ENCODE measurements around the gene GPD2. TPM values are rescaled to one million over a fixed set of nuclear protein-coding genes. Genes with fewer than 3 reads are reported as not detected.

The GPD2 gene
- total and polyA plus RNA-seq, 10 of the 15 experiments (the other 5 are each of a cell fraction or from before 2014, with no cell fraction given) = 10.0 to 73.5 (median 43.4) TPM

DNA sequence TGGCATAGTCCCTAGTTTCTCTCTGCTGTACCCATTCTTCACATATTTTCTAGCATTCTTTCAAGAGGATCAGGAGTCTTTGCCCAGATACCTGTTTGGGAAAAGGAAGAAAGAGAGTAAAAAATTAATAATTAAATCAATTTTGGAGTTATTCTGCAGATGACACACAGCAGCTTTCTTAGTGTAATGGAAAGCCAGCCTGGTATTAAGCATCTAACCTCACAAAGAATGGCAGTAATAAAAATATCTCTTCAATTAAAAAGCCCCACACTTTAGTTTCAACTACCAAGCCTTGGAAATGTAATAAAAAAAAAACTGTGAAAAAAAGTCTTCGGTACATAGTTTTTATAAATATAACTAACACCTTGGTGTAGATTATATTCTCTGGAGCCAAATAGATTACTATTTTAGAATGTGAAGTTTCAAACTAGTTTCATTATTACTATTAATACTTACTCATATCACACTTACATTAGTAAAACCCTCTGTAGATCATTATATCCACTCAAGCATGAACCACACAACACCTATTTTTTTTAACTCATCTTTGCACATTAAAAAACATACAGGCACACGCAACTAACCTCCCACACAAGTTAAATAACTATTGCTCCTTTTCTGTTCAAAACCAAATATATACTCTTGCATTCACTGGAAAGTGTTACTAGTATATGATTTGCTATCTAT lies 90.9 kb downstream of the GPD2 start (continued):
- TF ChIP-seq, protein P1, sequence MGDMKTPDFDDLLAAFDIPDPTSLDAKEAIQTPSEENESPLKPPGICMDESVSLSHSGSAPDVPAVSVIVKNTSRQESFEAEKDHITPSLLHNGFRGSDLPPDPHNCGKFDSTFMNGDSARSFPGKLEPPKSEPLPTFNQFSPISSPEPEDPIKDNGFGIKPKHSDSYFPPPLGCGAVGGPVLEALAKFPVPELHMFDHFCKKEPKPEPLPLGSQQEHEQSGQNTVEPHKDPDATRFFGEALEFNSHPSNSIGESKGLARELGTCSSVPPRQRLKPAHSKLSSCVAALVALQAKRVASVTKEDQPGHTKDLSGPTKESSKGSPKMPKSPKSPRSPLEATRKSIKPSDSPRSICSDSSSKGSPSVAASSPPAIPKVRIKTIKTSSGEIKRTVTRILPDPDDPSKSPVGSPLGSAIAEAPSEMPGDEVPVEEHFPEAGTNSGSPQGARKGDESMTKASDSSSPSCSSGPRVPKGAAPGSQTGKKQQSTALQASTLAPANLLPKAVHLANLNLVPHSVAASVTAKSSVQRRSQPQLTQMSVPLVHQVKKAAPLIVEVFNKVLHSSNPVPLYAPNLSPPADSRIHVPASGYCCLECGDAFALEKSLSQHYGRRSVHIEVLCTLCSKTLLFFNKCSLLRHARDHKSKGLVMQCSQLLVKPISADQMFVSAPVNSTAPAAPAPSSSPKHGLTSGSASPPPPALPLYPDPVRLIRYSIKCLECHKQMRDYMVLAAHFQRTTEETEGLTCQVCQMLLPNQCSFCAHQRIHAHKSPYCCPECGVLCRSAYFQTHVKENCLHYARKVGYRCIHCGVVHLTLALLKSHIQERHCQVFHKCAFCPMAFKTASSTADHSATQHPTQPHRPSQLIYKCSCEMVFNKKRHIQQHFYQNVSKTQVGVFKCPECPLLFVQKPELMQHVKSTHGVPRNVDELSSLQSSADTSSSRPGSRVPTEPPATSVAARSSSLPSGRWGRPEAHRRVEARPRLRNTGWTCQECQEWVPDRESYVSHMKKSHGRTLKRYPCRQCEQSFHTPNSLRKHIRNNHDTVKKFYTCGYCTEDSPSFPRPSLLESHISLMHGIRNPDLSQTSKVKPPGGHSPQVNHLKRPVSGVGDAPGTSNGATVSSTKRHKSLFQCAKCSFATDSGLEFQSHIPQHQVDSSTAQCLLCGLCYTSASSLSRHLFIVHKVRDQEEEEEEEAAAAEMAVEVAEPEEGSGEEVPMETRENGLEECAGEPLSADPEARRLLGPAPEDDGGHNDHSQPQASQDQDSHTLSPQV (IDR thresholded peaks at IDR 0.05) = peak; percentile 90
- TF ChIP-seq, protein P2, sequence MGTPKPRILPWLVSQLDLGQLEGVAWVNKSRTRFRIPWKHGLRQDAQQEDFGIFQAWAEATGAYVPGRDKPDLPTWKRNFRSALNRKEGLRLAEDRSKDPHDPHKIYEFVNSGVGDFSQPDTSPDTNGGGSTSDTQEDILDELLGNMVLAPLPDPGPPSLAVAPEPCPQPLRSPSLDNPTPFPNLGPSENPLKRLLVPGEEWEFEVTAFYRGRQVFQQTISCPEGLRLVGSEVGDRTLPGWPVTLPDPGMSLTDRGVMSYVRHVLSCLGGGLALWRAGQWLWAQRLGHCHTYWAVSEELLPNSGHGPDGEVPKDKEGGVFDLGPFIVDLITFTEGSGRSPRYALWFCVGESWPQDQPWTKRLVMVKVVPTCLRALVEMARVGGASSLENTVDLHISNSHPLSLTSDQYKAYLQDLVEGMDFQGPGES (IDR thresholded peaks at IDR 0.05) = no peak
- TF ChIP-seq ZBED1 (IDR thresholded peaks at IDR 0.05; ENCODE audit: borderline replicate concordance) = peak; percentile 86
- TF ChIP-seq ETV6 (conservative IDR thresholded peaks at IDR 0.05 in 1 of 2, IDR thresholded peaks at IDR 0.05 in 1 of 2; ENCODE audit: borderline replicate concordance in 1 of 2, low read depth in 1 of 2) = no peak
- TF ChIP-seq, protein P3, sequence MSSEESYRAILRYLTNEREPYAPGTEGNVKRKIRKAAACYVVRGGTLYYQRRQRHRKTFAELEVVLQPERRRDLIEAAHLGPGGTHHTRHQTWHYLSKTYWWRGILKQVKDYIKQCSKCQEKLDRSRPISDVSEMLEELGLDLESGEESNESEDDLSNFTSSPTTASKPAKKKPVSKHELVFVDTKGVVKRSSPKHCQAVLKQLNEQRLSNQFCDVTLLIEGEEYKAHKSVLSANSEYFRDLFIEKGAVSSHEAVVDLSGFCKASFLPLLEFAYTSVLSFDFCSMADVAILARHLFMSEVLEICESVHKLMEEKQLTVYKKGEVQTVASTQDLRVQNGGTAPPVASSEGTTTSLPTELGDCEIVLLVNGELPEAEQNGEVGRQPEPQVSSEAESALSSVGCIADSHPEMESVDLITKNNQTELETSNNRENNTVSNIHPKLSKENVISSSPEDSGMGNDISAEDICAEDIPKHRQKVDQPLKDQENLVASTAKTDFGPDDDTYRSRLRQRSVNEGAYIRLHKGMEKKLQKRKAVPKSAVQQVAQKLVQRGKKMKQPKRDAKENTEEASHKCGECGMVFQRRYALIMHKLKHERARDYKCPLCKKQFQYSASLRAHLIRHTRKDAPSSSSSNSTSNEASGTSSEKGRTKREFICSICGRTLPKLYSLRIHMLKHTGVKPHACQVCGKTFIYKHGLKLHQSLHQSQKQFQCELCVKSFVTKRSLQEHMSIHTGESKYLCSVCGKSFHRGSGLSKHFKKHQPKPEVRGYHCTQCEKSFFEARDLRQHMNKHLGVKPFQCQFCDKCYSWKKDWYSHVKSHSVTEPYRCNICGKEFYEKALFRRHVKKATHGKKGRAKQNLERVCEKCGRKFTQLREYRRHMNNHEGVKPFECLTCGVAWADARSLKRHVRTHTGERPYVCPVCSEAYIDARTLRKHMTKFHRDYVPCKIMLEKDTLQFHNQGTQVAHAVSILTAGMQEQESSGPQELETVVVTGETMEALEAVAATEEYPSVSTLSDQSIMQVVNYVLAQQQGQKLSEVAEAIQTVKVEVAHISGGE (CRISPR knock-in tag; IDR thresholded peaks at IDR 0.05) = no peak
- 0 out of 2 replicates have a peak, but pooled peaks have one; percentile 47 for TF ChIP-seq GATAD2B (conservative IDR thresholded peaks at IDR 0.05; ENCODE audit: low read depth)
- peak; percentile 87 for TF ChIP-seq IKZF1 (conservative IDR thresholded peaks at IDR 0.05)
- TF ChIP-seq DPF2 (IDR thresholded peaks at IDR 0.05) = peak; percentile 98
- TF ChIP-seq, protein P4, sequence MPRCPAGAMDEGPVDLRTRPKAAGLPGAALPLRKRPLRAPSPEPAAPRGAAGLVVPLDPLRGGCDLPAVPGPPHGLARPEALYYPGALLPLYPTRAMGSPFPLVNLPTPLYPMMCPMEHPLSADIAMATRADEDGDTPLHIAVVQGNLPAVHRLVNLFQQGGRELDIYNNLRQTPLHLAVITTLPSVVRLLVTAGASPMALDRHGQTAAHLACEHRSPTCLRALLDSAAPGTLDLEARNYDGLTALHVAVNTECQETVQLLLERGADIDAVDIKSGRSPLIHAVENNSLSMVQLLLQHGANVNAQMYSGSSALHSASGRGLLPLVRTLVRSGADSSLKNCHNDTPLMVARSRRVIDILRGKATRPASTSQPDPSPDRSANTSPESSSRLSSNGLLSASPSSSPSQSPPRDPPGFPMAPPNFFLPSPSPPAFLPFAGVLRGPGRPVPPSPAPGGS (IDR thresholded peaks at IDR 0.05; ENCODE audit: borderline replicate concordance, insufficient read depth, low read depth, low read length, poor library complexity, severe bottlenecking) = peak; percentile 88
- no peak for TF ChIP-seq SREBF2 (IDR thresholded peaks at IDR 0.05; ENCODE audit: low read length)
- TF ChIP-seq, protein P5, sequence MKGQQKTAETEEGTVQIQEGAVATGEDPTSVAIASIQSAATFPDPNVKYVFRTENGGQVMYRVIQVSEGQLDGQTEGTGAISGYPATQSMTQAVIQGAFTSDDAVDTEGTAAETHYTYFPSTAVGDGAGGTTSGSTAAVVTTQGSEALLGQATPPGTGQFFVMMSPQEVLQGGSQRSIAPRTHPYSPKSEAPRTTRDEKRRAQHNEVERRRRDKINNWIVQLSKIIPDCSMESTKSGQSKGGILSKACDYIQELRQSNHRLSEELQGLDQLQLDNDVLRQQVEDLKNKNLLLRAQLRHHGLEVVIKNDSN (IDR thresholded peaks at IDR 0.05; ENCODE audit: borderline replicate concordance, extremely low read length, insufficient read depth, low read depth, low read length) = no peak
- TF ChIP-seq POU2F2 (IDR thresholded peaks at IDR 0.05; ENCODE audit: borderline replicate concordance, low read depth, low read length) = peak; percentile 87; the same call in 2 of the 3 replicates
- peak; percentile 86 for TF ChIP-seq RUNX3 (IDR thresholded peaks at IDR 0.05; ENCODE audit: low read length)
- peak; percentile 22 for TF ChIP-seq SP1 (IDR thresholded peaks at IDR 0.05; ENCODE audit: low read depth, low read length)
- TF ChIP-seq SMAD1 (IDR thresholded peaks at IDR 0.05; ENCODE audit: low read depth, partially characterized antibody) = peak; percentile 59
- peak; percentile 69 for TF ChIP-seq CREB1 (IDR thresholded peaks at IDR 0.05; ENCODE audit: low read depth)
- peak; percentile 97 for TF ChIP-seq BACH1 (IDR thresholded peaks at IDR 0.05; ENCODE audit: borderline replicate concordance)
- TF ChIP-seq NBN (IDR thresholded peaks at IDR 0.05) = peak; percentile 96
- no peak for TF ChIP-seq NFYB (IDR thresholded peaks at IDR 0.05; ENCODE audit: insufficient read depth, low read depth, low read length)

Measured in GM12878 (cell line).